HG02885 (cell line): Measurements from ENCODE around the gene COL18A1.

Source experiments
- ATAC-seq: cut with Tn5 transposase; IDR thresholded peaks from one replicate; pipeline ENCODE4 v1.9.1; 2021; ENCODE audit warnings: mild to moderate bottlenecking; ENCODE audit not compliant: unreplicated experiment, poor library complexity

Gene COL18A1

DNA sequence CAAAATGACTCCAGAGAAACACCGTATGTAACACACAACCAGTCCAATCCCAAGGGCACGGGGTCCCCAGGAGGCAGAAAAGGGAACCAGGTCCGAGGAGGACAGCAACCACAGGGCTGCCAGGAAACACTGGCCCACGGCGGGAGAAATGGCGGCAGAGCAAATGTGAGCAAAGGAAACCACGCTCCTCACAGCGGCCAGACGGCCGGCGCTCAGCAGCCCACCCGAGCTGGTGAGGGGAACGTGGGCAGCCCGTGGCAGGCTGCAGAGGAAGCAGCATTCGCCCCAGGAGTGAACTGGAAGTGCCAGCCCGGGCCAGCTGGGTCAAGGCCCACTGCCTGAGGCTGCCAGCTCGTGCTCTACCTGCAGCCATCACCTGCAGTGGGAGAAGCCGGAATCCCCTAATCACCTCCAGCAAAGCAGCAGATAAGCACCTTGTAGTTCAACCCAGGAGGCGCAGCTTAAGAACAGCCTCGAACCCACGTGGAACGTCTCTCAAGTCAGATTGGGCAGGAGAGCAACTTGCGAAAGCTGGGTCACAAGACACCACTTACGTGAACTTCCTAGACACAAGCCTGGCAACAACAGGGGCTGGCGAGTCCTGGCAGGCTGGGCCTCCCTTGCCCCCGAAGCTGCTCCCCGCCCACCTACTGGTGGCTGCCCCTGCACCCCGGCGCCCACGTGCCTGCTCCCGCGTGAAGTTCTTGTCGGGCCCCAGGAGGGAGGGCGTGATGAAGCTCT lies 130.5 kb downstream of the COL18A1 start:
- no peak for ATAC-seq

GRCh38 chr21:45536301-45537081 lies 131.5 kb downstream of the COL18A1 start:
- ATAC-seq = no peak

- ATAC-seq = no peak
These were observed 132.3 kb downstream of the COL18A1 start for GRCh38 chr21:45537111-45537745.

- no peak for ATAC-seq
These were observed 132.9 kb downstream of the COL18A1 start for GRCh38 chr21:45537746-45538291.

DNA sequence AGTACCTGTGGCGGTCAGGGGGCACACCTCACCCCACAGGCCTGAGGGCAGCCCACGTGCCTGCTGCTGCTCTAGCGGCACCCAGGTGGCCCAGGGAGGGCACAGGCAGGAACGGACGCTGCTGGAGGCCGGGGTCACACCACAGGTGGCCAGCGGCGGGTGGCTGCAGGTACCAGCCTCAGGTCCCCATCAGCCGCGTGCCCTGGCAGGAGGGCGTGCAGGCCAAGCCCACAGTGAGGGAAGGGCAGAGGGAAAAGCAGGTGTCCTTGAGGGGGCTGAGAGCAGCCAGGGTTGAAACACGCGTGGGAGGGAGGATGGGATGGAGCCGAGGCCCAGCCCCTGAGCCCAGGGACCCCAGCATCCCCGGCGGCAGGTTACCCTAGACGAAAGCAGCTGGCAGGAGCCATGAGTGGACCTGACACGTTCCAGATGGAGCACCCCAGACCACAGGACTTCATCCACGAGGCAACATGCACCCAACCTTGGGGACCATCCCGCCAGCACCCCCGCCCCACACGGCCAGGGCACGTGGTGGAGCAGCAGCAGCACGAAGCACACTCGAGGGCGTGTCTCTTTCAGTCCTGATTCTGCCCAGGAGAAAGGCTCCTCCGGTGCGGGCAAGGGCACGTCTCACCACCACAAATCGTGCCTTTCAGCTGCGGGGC lies 133.5 kb downstream of the COL18A1 start:
- no peak for ATAC-seq

- ATAC-seq = no peak
These were observed 134.3 kb downstream of the COL18A1 start for GRCh38 chr21:45539046-45539795.

GRCh38 chr21:45539796-45540600 lies 135.0 kb downstream of the COL18A1 start:
- no peak for ATAC-seq

DNA sequence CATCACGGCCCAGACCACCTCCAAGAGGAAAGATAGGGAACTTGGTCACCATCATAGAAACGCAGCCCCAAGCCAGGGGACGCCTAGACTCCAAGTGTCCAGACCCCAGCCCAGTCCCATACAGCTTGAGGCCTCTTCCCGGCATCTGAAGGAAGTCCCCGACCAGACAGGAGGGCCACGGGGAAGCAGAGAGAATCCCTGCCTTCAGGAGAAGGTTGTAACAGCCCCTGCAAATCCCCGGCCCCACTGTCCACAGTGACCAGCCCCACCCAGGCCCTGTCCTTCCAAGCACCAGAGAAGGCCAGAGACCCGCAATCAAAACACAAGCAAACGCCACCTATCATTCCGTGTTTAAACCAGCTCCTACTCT lies 135.6 kb downstream of the COL18A1 start:
- ATAC-seq = no peak

DNA sequence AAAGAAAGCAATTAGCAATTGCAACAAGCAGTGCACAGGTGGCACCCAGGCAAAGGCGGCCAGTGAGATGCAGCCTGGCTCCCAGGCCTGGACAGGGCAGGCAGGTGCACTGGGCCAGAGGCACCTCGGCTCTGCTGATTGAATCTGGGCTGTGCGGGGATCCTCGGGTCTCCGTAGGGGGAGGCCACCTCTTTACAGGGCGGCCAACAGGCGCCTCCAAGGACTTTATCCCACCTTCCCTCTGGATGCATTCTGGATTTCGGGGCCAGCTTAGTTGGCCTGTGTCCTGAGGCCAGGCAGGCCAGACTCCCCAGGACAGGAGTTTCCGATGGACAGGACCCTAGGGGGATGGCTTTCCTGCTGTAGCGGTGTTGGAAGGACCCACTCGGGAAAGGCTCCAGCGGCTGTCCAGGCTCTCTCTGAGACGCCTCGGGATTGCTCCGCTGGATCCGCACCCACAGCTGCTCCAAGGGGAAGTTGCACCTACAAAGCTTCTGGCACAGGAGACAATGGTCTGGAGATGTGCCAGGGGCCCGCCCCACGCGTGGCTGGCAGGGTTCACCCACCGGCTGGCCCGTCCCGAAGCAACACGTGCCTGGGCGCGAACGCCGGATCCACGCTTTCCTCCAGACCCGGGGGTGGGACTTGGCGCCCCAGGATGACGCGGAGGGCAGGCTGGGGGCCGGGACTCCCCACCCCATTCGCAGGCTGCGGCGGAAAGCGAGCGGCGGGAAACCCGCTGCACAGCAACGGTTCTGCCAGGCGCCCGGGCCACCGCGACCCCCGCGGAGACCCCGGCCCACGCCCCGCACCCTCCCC lies 136.5 kb downstream of the COL18A1 start:
- peak; percentile 67 for ATAC-seq

DNA sequence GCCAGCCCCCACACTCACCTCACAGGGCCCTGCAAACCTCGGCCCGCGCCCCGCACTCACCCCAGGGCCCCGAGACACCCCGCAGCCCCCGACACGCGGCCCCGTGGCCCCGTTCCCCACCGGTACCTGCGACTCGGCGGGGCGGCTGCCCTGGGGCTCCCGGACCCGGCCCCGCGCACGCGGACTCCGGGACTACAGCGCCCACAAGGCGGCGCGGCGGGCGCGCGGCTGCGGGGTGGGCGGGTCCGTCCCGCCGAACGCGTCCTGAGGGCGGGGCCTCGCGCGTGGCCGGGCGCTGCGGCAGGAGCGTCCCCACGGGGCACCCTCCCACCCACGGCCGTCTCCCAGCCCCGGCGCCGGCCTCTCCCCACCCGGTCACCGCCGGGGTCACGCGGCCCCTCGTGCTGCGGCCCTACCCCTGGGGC lies 137.3 kb downstream of the COL18A1 start, which contains the start of gene SLC19A1:
TSS of gene SLC19A1 (minus strand) at position 199 of the 425 bp plus-strand sequence. CDS start 4,481 bp downstream, outside the sequence.
- ATAC-seq = peak; percentile 73

DNA sequence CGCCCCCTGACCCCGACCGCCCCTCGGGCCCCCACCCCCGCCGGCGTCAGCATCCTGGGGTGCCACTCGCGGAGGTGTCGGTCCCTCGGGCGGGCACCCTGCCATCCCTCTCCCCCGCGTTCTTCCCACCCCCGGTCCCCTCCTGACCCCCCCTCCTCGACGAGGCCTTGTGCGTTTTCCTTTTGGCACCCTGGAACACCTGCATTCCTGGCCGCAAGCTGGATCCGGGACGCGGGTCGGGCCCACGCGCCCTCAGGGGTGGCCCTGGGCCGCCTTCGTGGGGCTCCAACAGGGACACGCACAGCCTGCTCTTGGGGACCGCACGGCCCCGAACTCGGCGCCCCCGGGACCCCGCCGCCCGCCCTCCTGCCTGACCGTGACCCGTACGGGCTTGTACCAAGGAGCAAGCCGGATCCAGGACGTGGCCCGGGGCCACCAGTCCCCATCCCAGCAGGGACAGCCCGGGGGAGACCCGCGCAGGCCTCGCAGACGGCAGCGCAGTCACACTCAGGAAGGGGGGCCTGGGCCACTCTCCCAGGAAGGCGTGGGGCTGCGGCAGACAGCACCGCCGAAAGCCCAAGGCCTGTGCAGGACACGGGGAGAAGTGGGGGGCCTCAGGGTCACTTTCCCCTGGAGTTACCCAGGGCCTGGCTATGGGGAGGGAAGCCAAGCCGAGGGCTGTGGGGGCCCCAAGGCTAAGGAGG lies 137.9 kb downstream of the COL18A1 start:
- no peak for ATAC-seq

- ATAC-seq = no peak
These were observed 138.4 kb downstream of the COL18A1 start for GRCh38 chr21:45543371-45543709.

- ATAC-seq = no peak
These were observed 138.9 kb downstream of the COL18A1 start for GRCh38 chr21:45543710-45544448.

DNA sequence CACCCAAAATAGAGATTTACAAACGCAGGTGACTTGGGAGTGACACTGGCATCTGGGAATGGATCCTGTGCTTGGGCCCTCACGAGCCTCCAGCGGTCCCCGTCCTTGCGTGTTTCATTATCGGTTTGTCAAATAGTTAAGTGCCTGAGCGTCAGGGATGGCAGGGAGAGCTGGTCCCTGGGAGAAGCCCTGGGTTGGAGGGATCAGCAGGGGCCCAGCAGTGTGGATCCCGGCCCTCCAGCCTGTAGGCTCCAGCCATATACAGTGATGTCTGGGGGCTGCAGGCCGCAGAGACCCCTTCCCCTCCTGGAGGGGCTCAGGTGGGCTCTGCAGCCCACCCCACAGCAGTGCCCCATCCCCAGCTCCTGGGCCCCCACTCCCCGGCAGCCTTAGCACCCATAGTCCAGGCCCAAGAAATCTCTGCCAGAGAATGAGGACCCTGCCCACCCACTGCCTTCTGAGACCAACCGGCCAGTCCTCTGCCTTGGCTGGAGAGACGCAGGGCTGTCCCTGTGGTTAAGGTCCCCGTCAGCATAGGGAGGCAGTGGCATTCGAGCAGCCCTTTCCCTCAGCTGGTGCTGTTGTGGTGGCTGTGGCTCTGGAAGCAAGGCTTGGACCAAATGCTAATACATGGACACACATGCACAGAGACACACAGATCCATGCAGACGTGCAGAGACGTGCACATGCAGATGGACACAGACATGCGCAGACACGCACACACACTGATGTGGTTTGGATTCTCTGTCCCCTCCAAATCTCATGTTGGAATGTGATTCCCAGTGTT lies 139.7 kb downstream of the COL18A1 start:
- no peak for ATAC-seq

DNA sequence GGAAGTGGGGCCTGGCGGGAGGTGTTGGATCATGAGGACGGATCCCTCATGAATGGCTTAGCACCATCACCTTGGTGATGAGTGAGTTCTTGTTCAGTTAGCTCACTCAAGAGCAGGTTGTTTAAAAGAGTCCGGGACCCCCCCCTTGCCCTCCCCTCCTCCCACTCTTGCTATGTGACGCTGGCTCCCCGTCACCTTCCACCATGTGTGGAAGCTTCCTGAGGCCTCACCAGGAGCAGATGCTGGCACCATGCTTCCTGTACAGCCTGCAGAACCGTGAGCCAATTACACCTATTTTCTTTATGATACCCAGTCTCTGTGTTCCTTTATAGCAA lies 140.2 kb downstream of the COL18A1 start:
- no peak for ATAC-seq
